Measurements from ENCODE around the gene CST9. TPM values are rescaled to one million over a fixed set of nuclear protein-coding genes. Genes with fewer than 3 reads are reported as not detected.

The CST9 gene
- total and polyA plus RNA-seq, 2 of the 8 experiments (the other 6 are each of a cell fraction or from before 2014, with no cell fraction given): 0.05 to 0.19 TPM

DNA sequence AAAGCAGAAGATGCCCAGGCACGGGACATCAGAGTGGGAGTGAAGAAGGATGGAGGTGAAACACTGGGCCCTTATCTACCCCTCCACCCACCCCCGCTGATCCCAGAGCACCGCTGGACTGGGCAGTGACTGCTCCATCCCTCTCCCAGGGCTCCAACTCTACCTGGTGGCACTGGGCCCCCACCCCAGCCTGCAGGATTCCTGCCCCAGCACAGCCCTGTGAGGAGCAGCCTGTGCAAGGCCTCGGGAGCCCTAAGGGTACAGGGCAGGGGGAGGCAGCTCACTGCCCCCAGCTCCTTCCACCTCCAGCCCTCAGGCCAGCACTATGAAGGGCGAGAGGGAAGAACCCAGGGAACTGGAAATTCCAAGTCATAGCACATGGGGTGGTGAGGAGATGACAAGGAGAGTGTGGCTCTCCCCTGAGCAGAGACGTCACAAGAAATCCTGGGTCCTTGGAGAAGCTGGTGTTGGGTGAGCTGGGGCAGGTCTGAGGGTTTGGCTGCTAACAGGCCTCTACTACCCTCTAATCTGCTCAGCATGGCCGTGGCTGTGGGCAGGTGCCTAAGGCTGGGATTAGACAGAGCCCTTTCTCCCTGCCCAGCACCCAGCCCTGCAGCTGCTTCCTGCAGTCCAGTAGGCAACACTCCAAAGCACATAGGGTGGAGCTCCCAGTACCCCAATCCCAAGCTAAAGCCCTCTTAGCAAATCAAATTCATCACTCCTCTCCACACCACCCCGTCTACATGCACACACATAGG is 28.5 kb upstream of the CST9 start:
- Histone ChIP-seq H3K9ac (replicated peaks in 1 of 4; ENCODE audit: extremely low read depth in 1 of 4, low read depth in 3 of 4, low read length in 3 of 4) (no peak overlapping the region), H3K27ac (ENCODE audit: low read depth, low read length) (no peak overlapping the region), H2BK5ac (ENCODE audit: low read depth, low read length) (no peak overlapping the region)

More for the DNA sequence above, 28.5 kb upstream of the CST9 start:
- H3K79me2 ChIP-seq (ENCODE audit: control insufficient read depth in 1 of 2, insufficient read depth in 2 of 2, low read length in 2 of 2): no peaks in the 10 kb centered on the region
- H3K18ac ChIP-seq (ENCODE audit: extremely low read depth, low read length): no peak overlapping the region
- no peak overlapping the region for H3K4me3 ChIP-seq (ENCODE audit: extremely low read depth in 1 of 4, insufficient read depth in 2 of 4, low read depth in 3 of 4, low read length in 4 of 4)
- H3K4me2 ChIP-seq (ENCODE audit: insufficient read depth in 1 of 2, low read depth in 2 of 2, low read length in 2 of 2): no peak overlapping the region
- WGBS, 2 experiments (ENCODE audit: extremely low coverage in 1 of 2, insufficient coverage in 1 of 2, insufficient read length in 1 of 2, insufficient replicate concordance in 2 of 2, low coverage in 1 of 2, low lambda C conversion rate in 2 of 2, missing lambda C conversion rate in 1 of 2): 95% methylated on average over 8 of the region's 8 CpGs; no CpG with 5 or more reads in 1 of the 2 experiments
- no peak overlapping the region for H2AK5ac ChIP-seq (ENCODE audit: low read depth, low read length)
- H2BK15ac ChIP-seq (ENCODE audit: low read length): no peak overlapping the region
- H3K23me2 ChIP-seq (ENCODE audit: low read depth, low read length): peaks cover 9% of the 10 kb centered on the region
- no peak for DNase-seq (ENCODE audit: low read depth in 1 of 2, low spot score in 2 of 2)
- no peak overlapping the region for H2BK120ac ChIP-seq (replicated peaks; ENCODE audit: low read depth, low read length)
- peaks cover 0 to 5% (median 2%) of the 10 kb centered on the region in 4 experiments; a peak in 3 of 7 replicates for H3K27me3 ChIP-seq (replicated peaks in 1 of 4; ENCODE audit: control insufficient read depth in 3 of 4, extremely low read depth in 1 of 4, insufficient read depth in 3 of 4, low read length in 3 of 4)
- no peak overlapping the region for H3K23ac ChIP-seq (ENCODE audit: insufficient read length)
- ChIA-PET POLR2A (ENCODE audit: partially characterized antibody) (no interaction called here), CTCF (ENCODE audit: partially characterized antibody) (interaction anchor here (0.6 to 1.6 kb wide), 4 partner anchors 8 to 191 kb away, joined by 3 read pairs; no protein-coding TSS in a partner anchor)
- H2BK12ac ChIP-seq (ENCODE audit: low read depth, low read length): no peak overlapping the region
- no peak overlapping the region for H2BK20ac ChIP-seq (ENCODE audit: low read length)
- FAIRE-seq: no peak
- no peak overlapping the region for H3K14ac ChIP-seq (ENCODE audit: insufficient read length)
- H4K91ac ChIP-seq (replicated peaks; ENCODE audit: insufficient read length, low read length): no peak overlapping the region
- H4K20me1 ChIP-seq (replicated peaks in 1 of 2; ENCODE audit: control insufficient read depth in 1 of 2, insufficient read depth in 2 of 2, low read length in 2 of 2): peaks cover 0 to 8% of the 10 kb centered on the region in 2 experiments
- no peak overlapping the region for H3K56ac ChIP-seq (replicated peaks; ENCODE audit: insufficient read length, low read depth, low read length)
- no peaks in the 10 kb centered on the region for H3K79me1 ChIP-seq (ENCODE audit: low read depth, low read length)
- H3K9me3 ChIP-seq (ENCODE audit: insufficient read depth in 2 of 2, low read depth in 1 of 2, low read length in 1 of 2): no peaks in the 10 kb centered on the region
- H3K4me1 ChIP-seq (replicated peaks in 1 of 4; ENCODE audit: control insufficient read depth in 3 of 4, insufficient read depth in 4 of 4, low read length in 3 of 4): peaks cover 0 to 9% (median 4%) of the 10 kb centered on the region in 4 experiments; a peak in 4 of 7 replicates
- H4K8ac ChIP-seq (ENCODE audit: extremely low read depth, insufficient read depth, low read length): peak overlapping the region; percentile 16; the same call in 1 of the 2 replicates
- H4K5ac ChIP-seq (ENCODE audit: insufficient read length, low read depth, low read length): no peak overlapping the region
- H3K4ac ChIP-seq (replicated peaks; ENCODE audit: insufficient read length, low read depth, low read length): no peak overlapping the region
- TF ChIP-seq KDM5A (IDR thresholded peaks at IDR 0.05; ENCODE audit: low read length) (no peak), RNF2 (IDR thresholded peaks at IDR 0.05; ENCODE audit: borderline replicate concordance, low read depth, low read length, missing control alignments, poor library complexity, severe bottlenecking) (no peak), SRF (IDR thresholded peaks at IDR 0.05; ENCODE audit: low read depth, low read length) (no peak), KDM1A (IDR thresholded peaks at IDR 0.05; ENCODE audit: borderline replicate concordance, low read length) (no peak), EP300 (IDR thresholded peaks at IDR 0.05; ENCODE audit: borderline replicate concordance in 1 of 2, low read depth in 2 of 2, low read length in 2 of 2) (no peak), TCF12 (IDR thresholded peaks at IDR 0.05; ENCODE audit: low read depth, low read length) (no peak), CHD2 (IDR thresholded peaks at IDR 0.05; ENCODE audit: low read length) (no peak)
- TF ChIP-seq, protein P1, sequence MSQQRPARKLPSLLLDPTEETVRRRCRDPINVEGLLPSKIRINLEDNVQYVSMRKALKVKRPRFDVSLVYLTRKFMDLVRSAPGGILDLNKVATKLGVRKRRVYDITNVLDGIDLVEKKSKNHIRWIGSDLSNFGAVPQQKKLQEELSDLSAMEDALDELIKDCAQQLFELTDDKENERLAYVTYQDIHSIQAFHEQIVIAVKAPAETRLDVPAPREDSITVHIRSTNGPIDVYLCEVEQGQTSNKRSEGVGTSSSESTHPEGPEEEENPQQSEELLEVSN (IDR thresholded peaks at IDR 0.05): no peak
- H3K36me3 ChIP-seq (ENCODE audit: control insufficient read depth in 2 of 4, insufficient read depth in 4 of 4, low read length in 3 of 4): no peaks in the 10 kb centered on the region; a peak in 1 of 8 replicates
- no peak overlapping the region for H2AFZ ChIP-seq (ENCODE audit: low read length)
